ENCODE results near the gene NTM. TPM values are rescaled to one million over a fixed set of nuclear protein-coding genes. Genes with fewer than 3 reads are reported as not detected.

The NTM gene
- total RNA-seq, 1 donor from 2014 or later: not detected

GRCh38 chr11:131611322-131611721, 240.9 kb downstream of the NTM start:
- TF ChIP-seq CTCF (IDR thresholded peaks at IDR 0.05): no peak
- intact Hi-C loops (cut with micrococcal nuclease): no loop called here
- Mint-ChIP-seq H3K4me3 (no peak overlapping the region), H3K27me3 (no peaks in the 10 kb centered on the region), H3K4me1 (no peaks in the 10 kb centered on the region), H3K36me3 (ENCODE audit: low read depth) (no peaks in the 10 kb centered on the region), H3K9me3 (peaks cover 1% of the 10 kb centered on the region), H3K27ac (no peak overlapping the region)
- ChIA-PET POLR2A (no interaction called here), CTCF (no interaction called here)
- ATAC-seq (ENCODE audit: low read depth) (no peak), DNase-seq (no peak)

GRCh38 chr11:131612533-131612932, 242.1 kb downstream of the NTM start:
- intact Hi-C loops (cut with micrococcal nuclease): no loop called here
- Mint-ChIP-seq H3K27ac (no peak overlapping the region), H3K9me3 (peaks cover 1% of the 10 kb centered on the region), H3K4me3 (no peak overlapping the region), H3K4me1 (no peaks in the 10 kb centered on the region), H3K27me3 (no peaks in the 10 kb centered on the region), H3K36me3 (ENCODE audit: low read depth) (no peaks in the 10 kb centered on the region)
- DNase-seq (no peak), ATAC-seq (ENCODE audit: low read depth) (no peak)
- no peak for TF ChIP-seq CTCF (IDR thresholded peaks at IDR 0.05)
- ChIA-PET CTCF (no interaction called here), POLR2A (no interaction called here)

DNA sequence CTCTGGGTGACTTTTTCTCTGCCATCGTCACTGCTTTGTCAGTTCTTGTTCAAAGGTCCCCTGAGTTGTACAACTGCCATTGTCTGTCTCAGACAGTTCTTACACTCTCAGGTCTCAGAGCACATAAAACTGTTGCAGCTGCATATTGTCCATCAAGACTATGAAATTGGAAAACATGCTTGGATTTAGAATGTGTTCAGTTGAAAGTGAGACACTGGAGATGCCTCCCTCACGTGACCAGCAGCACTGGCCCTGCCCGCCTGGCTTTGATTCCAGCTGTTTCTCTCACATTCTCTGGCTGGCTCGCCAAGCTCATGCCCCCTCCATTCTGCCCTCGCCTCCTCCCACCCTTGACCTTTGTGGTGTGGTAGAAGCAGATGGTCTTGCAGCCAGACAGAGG, 244.2 kb downstream of the NTM start:
- Mint-ChIP-seq H3K4me3 (no peak overlapping the region), H3K27me3 (no peaks in the 10 kb centered on the region), H3K36me3 (ENCODE audit: low read depth) (no peaks in the 10 kb centered on the region), H3K4me1 (no peaks in the 10 kb centered on the region), H3K9me3 (no peaks in the 10 kb centered on the region), H3K27ac (no peak overlapping the region)
- no peak for ATAC-seq (ENCODE audit: low read depth)
- ChIA-PET CTCF (no interaction called here), POLR2A (no interaction called here)
- no peak for TF ChIP-seq CTCF (IDR thresholded peaks at IDR 0.05)
- intact Hi-C loops (cut with micrococcal nuclease): no loop called here
- no peak for DNase-seq

- no peak for TF ChIP-seq CTCF (IDR thresholded peaks at IDR 0.05)
- CTCF ChIA-PET: no interaction called here
- no peaks in the 10 kb centered on the region for H3K27me3 Mint-ChIP-seq
- intact Hi-C loops (cut with micrococcal nuclease): no loop called here
- ATAC-seq (ENCODE audit: low read depth) (no peak), DNase-seq (no peak)
- no peaks in the 10 kb centered on the region for H3K4me1 Mint-ChIP-seq
- POLR2A ChIA-PET: no interaction called here
- H3K36me3 Mint-ChIP-seq (ENCODE audit: low read depth): no peaks in the 10 kb centered on the region
- no peaks in the 10 kb centered on the region for H3K9me3 Mint-ChIP-seq
- H3K27ac Mint-ChIP-seq: no peak overlapping the region
- no peak overlapping the region for H3K4me3 Mint-ChIP-seq
Measured at GRCh38 chr11:131615611-131616010, 245.2 kb downstream of the NTM start.

- H3K27ac Mint-ChIP-seq: no peak overlapping the region
- H3K4me1 Mint-ChIP-seq: no peaks in the 10 kb centered on the region
- no peak for TF ChIP-seq CTCF (IDR thresholded peaks at IDR 0.05)
- ChIA-PET POLR2A (interaction anchor here (0.5 kb wide), 1 partner anchor 17 kb away, joined by 3 read pairs; no protein-coding TSS in a partner anchor), CTCF (no interaction called here)
- no peak for ATAC-seq (ENCODE audit: low read depth)
- no peak overlapping the region for H3K4me3 Mint-ChIP-seq
- intact Hi-C loops (cut with micrococcal nuclease): no loop called here
- DNase-seq: no peak
- no peaks in the 10 kb centered on the region for H3K9me3 Mint-ChIP-seq
- H3K27me3 Mint-ChIP-seq: no peaks in the 10 kb centered on the region
- H3K36me3 Mint-ChIP-seq (ENCODE audit: low read depth): no peaks in the 10 kb centered on the region
Measured at GRCh38 chr11:131616481-131617140, 246.2 kb downstream of the NTM start.
